HEK293 (cell line): ENCODE measurements around the gene SPHK1.

Source experiments
- MZF1 ChIP-seq: fragments of 450-650 bp; formaldehyde crosslinking; IDR thresholded peaks from 2 replicates; pipeline ENCODE4 v1.5.1; 2017; ENCODE audit warnings: missing biosample characterization, missing genetic modification characterization, borderline replicate concordance
- YY2 ChIP-seq: fragments of 450-650 bp; formaldehyde crosslinking; IDR thresholded peaks from 2 replicates; pipeline ENCODE4 v1.5.1; 2016; ENCODE audit warnings: missing biosample characterization, missing genetic modification characterization
- ZNF23 ChIP-seq: fragments of 450-650 bp; formaldehyde crosslinking; IDR thresholded peaks from 2 replicates; pipeline ENCODE4 v1.5.1; 2016; ENCODE audit warnings: missing biosample characterization, missing genetic modification characterization, borderline replicate concordance
- ZNF433 ChIP-seq: fragments of 450-650 bp; formaldehyde crosslinking; IDR thresholded peaks from 2 replicates; pipeline ENCODE4 v1.5.1; 2016; ENCODE audit warnings: missing biosample characterization, missing genetic modification characterization, low read depth
- ZNF776 ChIP-seq: fragments of 450-650 bp; formaldehyde crosslinking; IDR thresholded peaks from 2 replicates; pipeline ENCODE4 v1.5.0; 2017; ENCODE audit warnings: missing biosample characterization, missing genetic modification characterization, borderline replicate concordance
- TF ChIP-seq, protein P1 (sequence below): fragments of 450-650 bp; formaldehyde crosslinking; IDR thresholded peaks from 2 replicates; pipeline ENCODE4 v1.5.1; 2016; ENCODE audit warnings: missing biosample characterization, missing genetic modification characterization

DNA sequence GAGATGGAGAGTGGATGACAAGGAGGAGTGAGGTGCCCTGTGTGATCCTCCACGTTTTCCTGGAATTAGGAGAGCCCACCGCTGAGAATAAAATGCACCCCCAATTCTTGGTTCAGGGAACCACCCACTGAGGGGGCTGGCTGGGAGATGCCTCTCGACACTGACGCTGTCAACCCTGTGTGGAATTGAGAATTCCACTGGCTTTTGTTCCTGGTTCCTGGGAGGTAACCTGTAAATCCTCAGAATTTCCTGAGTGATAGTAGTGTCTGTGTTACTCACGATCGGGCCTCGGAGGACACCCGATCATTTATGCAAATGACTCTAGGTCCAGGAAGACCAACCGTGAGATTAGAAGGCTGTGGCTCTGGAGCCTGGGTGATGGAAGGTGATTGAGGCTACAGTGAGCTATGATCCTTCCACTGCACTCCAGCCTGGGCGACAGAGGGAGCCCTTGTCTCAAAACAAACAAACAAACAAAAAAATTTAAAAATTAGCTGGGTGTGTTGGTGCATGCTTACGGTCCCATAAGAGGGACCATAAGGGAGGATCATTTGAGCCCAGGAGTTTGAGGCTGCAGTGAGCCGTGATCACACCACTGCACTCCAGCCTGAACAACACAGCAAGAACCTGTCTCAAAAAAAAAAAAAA lies 19.0 kb upstream of the SPHK1 start:
- TF ChIP-seq ZNF433 (tag by site-specific recombination): no peak
- TF ChIP-seq YY2 (tag by site-specific recombination): no peak
- TF ChIP-seq, protein P1, sequence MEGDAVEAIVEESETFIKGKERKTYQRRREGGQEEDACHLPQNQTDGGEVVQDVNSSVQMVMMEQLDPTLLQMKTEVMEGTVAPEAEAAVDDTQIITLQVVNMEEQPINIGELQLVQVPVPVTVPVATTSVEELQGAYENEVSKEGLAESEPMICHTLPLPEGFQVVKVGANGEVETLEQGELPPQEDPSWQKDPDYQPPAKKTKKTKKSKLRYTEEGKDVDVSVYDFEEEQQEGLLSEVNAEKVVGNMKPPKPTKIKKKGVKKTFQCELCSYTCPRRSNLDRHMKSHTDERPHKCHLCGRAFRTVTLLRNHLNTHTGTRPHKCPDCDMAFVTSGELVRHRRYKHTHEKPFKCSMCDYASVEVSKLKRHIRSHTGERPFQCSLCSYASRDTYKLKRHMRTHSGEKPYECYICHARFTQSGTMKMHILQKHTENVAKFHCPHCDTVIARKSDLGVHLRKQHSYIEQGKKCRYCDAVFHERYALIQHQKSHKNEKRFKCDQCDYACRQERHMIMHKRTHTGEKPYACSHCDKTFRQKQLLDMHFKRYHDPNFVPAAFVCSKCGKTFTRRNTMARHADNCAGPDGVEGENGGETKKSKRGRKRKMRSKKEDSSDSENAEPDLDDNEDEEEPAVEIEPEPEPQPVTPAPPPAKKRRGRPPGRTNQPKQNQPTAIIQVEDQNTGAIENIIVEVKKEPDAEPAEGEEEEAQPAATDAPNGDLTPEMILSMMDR (tag by site-specific recombination): no peak; the same call in 1 of the 2 replicates
- no peak for TF ChIP-seq MZF1 (tag by site-specific recombination)
- TF ChIP-seq ZNF776 (tag by site-specific recombination): no peak
- no peak for TF ChIP-seq ZNF23 (tag by site-specific recombination)
